WI38 (cell line): ENCODE measurements around the gene SLCO6A1.
"Not testable (repeated sequence)": the region's sequence is repeated elsewhere in the genome, so short reads cannot be mapped to it uniquely, and the experiment has no call there.

Experiments
- H3K4me3 ChIP-seq: 2 replicates; pipeline ENCODE4 v1.5.1; 2011; ENCODE audit warnings: low read depth, mild to moderate bottlenecking, control low read depth, low read length
- CTCF ChIP-seq: IDR thresholded peaks from 2 replicates; pipeline ENCODE4 v1.5.1; 2012; ENCODE audit warnings: low read depth, mild to moderate bottlenecking, control low read depth, low read length

SLCO6A1 gene

DNA sequence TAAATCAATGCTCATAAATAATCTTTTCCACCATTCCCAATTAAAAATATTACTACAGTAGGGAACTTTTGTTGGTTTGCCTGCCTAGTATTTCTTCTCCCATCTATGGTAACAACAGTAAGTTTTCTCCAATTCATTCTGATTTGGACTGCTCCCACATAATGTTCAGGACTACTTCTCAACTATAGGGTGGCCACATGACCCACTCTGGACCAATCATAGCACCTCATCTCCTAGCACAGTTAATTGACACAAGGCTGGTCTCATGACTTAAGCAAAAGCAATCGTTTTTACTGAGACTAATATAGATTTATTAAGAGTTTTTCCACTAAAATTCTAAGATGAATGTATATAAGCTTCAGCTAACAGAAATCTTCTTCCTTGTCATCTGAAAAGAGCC lies 28.7 kb upstream of the SLCO6A1 start:
- TF ChIP-seq CTCF = no peak
- no peak overlapping the region for H3K4me3 ChIP-seq

GRCh38 chr5:102523541-102524175 lies 24.9 kb upstream of the SLCO6A1 start:
- TF ChIP-seq CTCF = no peak
- no peak overlapping the region for H3K4me3 ChIP-seq

GRCh38 chr5:102511666-102512065 lies 12.9 kb upstream of the SLCO6A1 start:
- H3K4me3 ChIP-seq = no peak overlapping the region
- TF ChIP-seq CTCF = no peak

- not testable (repeated sequence) for H3K4me3 ChIP-seq
Observed at GRCh38 chr5:102491261-102491914, 7.4 kb downstream of the SLCO6A1 start.

- no peak for TF ChIP-seq CTCF
- H3K4me3 ChIP-seq = no peak overlapping the region
Observed at GRCh38 chr5:102483736-102484135, 15.1 kb downstream of the SLCO6A1 start.

DNA sequence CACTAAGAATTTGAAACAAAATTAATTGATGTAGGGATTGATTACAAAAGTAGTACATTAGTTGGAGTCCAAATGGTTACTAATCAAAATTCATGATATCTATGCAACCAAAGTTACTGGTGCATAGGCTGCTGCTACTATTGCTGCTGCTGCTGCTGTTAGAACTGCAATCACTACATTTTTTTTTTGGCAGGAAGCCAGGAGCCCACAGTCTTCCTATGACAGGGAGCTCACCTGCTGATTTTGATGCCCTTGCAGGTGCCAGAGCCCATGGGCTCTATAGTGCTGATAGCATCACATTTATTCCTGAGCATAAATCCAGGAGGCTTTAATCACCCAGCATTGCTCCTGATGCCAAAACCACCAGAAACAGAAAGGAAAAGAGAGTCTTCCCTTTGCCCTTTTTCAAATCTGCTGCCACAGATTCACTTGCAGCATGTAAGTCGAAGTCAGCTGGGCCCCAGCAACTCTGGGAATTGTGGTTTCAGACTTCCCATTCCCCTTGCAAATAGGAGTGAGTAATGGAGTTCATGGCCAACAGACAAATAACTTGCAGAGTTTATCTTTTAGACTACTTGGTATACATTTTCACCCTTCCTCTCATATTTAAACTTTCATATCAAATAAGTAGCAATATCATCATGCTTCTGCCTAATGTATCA lies 17.6 kb downstream of the SLCO6A1 start:
- no peak overlapping the region for H3K4me3 ChIP-seq
- no peak for TF ChIP-seq CTCF

DNA sequence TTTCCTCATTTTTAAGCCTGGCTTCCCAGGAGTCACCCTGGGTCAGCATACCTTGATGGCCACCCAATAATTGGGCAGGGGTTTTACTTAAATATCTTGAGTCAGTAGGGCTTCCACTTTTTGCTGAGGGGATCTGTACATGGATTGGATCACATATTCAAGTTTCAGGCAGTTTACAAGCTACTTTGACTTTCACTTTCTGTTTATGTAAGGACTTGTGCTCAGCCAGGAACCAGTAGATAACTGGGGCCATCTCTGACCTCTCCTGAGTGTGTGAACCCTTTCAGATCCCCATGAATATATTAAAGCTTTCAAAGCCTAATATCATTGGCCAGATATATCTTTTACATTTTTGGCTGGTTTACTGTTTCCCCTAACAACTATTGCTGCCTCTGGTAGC lies 45.1 kb downstream of the SLCO6A1 start:
- no peak for TF ChIP-seq CTCF
- no peak overlapping the region for H3K4me3 ChIP-seq
